SK-N-SH treated with all-trans-retinoic acid at 6 μM for 48 hours (cell line): Measurements from ENCODE around the gene PAM16.

ENCODE experiments used
- ATAC-seq: fragments of 200-7000 bp; cut with Tn5 transposase; 3 replicates; pipeline ENCODE4 v1.9.1; 2020; ENCODE audit warnings: mild to moderate bottlenecking, moderate library complexity
- CREB5 ChIP-seq: fragments of 250-450 bp; sonication (Bioruptor Pico); IDR thresholded peaks from 2 replicates; pipeline ENCODE4 v1.5.1; 2020; ENCODE audit warnings: low read depth, mild to moderate bottlenecking, moderate library complexity
- CSDC2 ChIP-seq: fragments of 250-450 bp; sonication (Bioruptor Pico); IDR thresholded peaks from 2 replicates; pipeline ENCODE4 v1.5.0; 2020; ENCODE audit warnings: mild to moderate bottlenecking, moderate library complexity
- CSRNP3 ChIP-seq: fragments of 250-450 bp; sonication (Bioruptor Pico); IDR thresholded peaks from 2 replicates; pipeline ENCODE4 v1.5.1; 2021; ENCODE audit warnings: mild to moderate bottlenecking, moderate library complexity
- ESRRG ChIP-seq: fragments of 250-450 bp; sonication (Bioruptor Pico); IDR thresholded peaks from 2 replicates; pipeline ENCODE4 v1.6.1; 2021; ENCODE audit warnings: mild to moderate bottlenecking
- GLIS3 ChIP-seq: fragments of 250-450 bp; sonication (Bioruptor Pico); IDR thresholded peaks from 2 replicates; pipeline ENCODE4 v1.5.0; 2020; ENCODE audit warnings: mild to moderate bottlenecking, moderate library complexity
- ISL1 ChIP-seq: fragments of 250-450 bp; sonication (Bioruptor Pico); IDR thresholded peaks from 2 replicates; pipeline ENCODE4 v2.1.2; 2022; ENCODE audit warnings: mild to moderate bottlenecking, moderate library complexity
- OSR1 ChIP-seq: fragments of 250-450 bp; sonication (Bioruptor Pico); IDR thresholded peaks from 2 replicates; pipeline ENCODE4 v1.8.0; 2022; ENCODE audit warnings: moderate library complexity, mild to moderate bottlenecking, inconsistent platforms
- PPARA ChIP-seq: fragments of 250-450 bp; sonication (Bioruptor Pico); IDR thresholded peaks from 2 replicates; pipeline ENCODE4 v1.5.0; 2020; ENCODE audit warnings: mild to moderate bottlenecking, borderline replicate concordance
- RARB ChIP-seq: fragments of 250-450 bp; sonication (Bioruptor Pico); IDR thresholded peaks from 2 replicates; pipeline ENCODE4 v1.8.0; 2021; ENCODE audit warnings: mild to moderate bottlenecking, moderate library complexity
- SNAI2 ChIP-seq: fragments of 250-450 bp; sonication (Bioruptor Pico); IDR thresholded peaks from 2 replicates; pipeline ENCODE4 v1.5.0; 2020; ENCODE audit warnings: mild to moderate bottlenecking, moderate library complexity
- TCF4 ChIP-seq: fragments of 250-450 bp; sonication (Bioruptor Pico); IDR thresholded peaks from 2 replicates; pipeline ENCODE4 v1.8.0; 2021; ENCODE audit warnings: mild to moderate bottlenecking, moderate library complexity, borderline replicate concordance
- TOX ChIP-seq: fragments of 250-450 bp; sonication (Bioruptor Pico); IDR thresholded peaks from 2 replicates; pipeline ENCODE4 v1.8.0; 2021; ENCODE audit warnings: mild to moderate bottlenecking, moderate library complexity, borderline replicate concordance
- TSHZ2 ChIP-seq: fragments of 250-450 bp; sonication (Bioruptor Pico); IDR thresholded peaks from 2 replicates; pipeline ENCODE4 v1.5.0; 2020; ENCODE audit warnings: mild to moderate bottlenecking, moderate library complexity
- ZFP3 ChIP-seq: fragments of 250-450 bp; sonication (Bioruptor Pico); IDR thresholded peaks from 2 replicates; pipeline ENCODE4 v1.5.0; 2020; ENCODE audit warnings: mild to moderate bottlenecking, moderate library complexity
- ZFP30 ChIP-seq: fragments of 450-650 bp; formaldehyde crosslinking; IDR thresholded peaks from 2 replicates; pipeline ENCODE4 v1.5.0; 2022; ENCODE audit warnings: mild to moderate bottlenecking, moderate library complexity
- ZNF70 ChIP-seq: fragments of 450-650 bp; formaldehyde crosslinking; IDR thresholded peaks from 2 replicates; pipeline ENCODE4 v1.5.0; 2020; ENCODE audit warnings: mild to moderate bottlenecking, moderate library complexity
- TF ChIP-seq, protein P1 (sequence below): fragments of 250-450 bp; sonication (Bioruptor Pico); IDR thresholded peaks from 2 replicates; pipeline ENCODE4 v1.8.0; 2020; ENCODE audit warnings: mild to moderate bottlenecking, moderate library complexity, borderline replicate concordance
- TF ChIP-seq, protein P2 (sequence below): fragments of 250-450 bp; sonication (Bioruptor Pico); IDR thresholded peaks from 2 replicates; pipeline ENCODE4 v1.8.0; 2021; ENCODE audit warnings: low read depth, mild to moderate bottlenecking, moderate library complexity, borderline replicate concordance

Gene PAM16

GRCh38 chr16:4313563-4314531 is 37.3 kb downstream of the PAM16 start:
- ATAC-seq: peak; percentile 28
- TF ChIP-seq, protein P1, sequence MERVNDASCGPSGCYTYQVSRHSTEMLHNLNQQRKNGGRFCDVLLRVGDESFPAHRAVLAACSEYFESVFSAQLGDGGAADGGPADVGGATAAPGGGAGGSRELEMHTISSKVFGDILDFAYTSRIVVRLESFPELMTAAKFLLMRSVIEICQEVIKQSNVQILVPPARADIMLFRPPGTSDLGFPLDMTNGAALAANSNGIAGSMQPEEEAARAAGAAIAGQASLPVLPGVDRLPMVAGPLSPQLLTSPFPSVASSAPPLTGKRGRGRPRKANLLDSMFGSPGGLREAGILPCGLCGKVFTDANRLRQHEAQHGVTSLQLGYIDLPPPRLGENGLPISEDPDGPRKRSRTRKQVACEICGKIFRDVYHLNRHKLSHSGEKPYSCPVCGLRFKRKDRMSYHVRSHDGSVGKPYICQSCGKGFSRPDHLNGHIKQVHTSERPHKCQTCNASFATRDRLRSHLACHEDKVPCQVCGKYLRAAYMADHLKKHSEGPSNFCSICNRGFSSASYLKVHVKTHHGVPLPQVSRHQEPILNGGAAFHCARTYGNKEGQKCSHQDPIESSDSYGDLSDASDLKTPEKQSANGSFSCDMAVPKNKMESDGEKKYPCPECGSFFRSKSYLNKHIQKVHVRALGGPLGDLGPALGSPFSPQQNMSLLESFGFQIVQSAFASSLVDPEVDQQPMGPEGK (CRISPR knock-in tag): 0 out of 2 replicates have a peak, but pooled peaks have one; percentile 9
- no peak for TF ChIP-seq RARB (CRISPR knock-in tag)
- no peak for TF ChIP-seq ESRRG (CRISPR knock-in tag)
- TF ChIP-seq TSHZ2 (CRISPR knock-in tag): 0 out of 2 replicates have a peak, but pooled peaks have one; percentile 41
- TF ChIP-seq GLIS3 (CRISPR knock-in tag): no peak

DNA sequence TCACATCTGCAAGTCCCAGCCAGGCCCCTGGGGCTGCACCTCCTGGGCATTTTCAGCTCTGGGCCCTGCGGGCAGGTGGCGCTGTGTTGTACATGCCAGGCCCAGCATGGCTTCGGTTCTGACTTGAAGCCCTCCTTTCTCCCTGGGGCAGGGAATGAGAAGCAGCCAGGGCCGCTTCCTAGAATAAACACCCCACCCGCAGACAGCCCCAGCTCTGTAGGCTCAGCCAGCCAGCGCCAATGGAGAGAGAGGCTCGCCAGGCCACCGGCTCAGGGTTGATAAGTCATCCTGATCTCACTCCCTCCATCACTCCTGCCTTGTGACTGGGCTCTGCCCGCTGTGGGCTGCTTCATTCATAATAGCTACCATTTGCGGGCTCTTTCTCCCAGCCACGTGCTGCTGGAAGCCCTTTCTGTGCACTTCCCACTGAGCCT is 41.3 kb downstream of the PAM16 start:
- peak; percentile 25; the same call in 2 of the 3 replicates for ATAC-seq
- TF ChIP-seq ISL1 (CRISPR knock-in tag): no peak
- no peak for TF ChIP-seq ZFP3 (CRISPR knock-in tag)
- TF ChIP-seq TCF4 (CRISPR knock-in tag): no peak
- no peak for TF ChIP-seq CREB5 (CRISPR knock-in tag)
- TF ChIP-seq RARB (CRISPR knock-in tag): no peak
- no peak for TF ChIP-seq OSR1 (CRISPR knock-in tag)
- TF ChIP-seq ZFP30: no peak
- no peak for TF ChIP-seq CSDC2 (CRISPR knock-in tag)
- no peak for TF ChIP-seq TOX

DNA sequence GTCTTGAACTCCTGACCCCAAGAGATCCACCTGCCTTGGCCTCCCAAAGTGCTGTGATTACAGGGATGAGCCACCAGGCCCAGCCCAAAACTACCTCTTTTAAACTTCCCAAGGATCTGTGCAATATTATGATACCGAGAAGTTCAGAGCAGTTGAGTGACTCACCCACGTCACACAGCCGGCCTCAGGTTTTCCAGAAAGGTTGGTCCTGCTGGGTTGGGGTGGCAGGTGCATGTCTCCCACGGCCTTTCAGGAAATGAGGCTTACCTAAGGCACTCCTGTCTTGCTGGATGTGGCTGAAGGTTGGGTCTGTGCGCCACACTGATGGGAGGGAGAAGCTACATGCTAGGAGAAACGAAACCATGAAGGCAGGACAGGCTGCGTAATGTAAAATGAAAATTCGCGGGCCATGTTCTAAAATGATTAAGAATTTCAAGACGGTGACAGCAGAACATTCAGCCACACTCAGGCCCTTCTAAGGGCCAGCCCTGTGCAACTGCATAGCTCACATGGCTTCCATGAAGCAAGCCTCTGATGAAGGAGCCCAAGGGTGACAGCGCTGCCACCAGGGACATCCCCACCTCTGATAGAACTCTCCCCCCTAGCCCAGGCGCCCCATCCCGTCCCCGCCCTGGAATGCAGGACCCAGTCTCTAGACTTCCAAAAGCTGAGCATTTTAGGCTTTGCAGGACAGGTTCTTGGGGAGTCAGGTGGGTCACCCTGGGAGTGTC is 41.9 kb downstream of the PAM16 start:
- no peak for ATAC-seq

More for the DNA sequence above, 41.9 kb downstream of the PAM16 start:
- no peak for TF ChIP-seq TSHZ2 (CRISPR knock-in tag)
- no peak for TF ChIP-seq SNAI2 (CRISPR knock-in tag)
- TF ChIP-seq PPARA (CRISPR knock-in tag): no peak
- TF ChIP-seq ZNF70: no peak
- TF ChIP-seq, protein P2, sequence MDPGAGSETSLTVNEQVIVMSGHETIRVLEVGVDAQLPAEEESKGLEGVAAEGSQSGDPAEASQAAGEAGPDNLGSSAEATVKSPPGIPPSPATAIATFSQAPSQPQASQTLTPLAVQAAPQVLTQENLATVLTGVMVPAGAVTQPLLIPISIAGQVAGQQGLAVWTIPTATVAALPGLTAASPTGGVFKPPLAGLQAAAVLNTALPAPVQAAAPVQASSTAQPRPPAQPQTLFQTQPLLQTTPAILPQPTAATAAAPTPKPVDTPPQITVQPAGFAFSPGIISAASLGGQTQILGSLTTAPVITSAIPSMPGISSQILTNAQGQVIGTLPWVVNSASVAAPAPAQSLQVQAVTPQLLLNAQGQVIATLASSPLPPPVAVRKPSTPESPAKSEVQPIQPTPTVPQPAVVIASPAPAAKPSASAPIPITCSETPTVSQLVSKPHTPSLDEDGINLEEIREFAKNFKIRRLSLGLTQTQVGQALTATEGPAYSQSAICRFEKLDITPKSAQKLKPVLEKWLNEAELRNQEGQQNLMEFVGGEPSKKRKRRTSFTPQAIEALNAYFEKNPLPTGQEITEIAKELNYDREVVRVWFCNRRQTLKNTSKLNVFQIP (CRISPR knock-in tag): no peak
- TF ChIP-seq TCF4 (CRISPR knock-in tag): no peak
- no peak for TF ChIP-seq ESRRG (CRISPR knock-in tag)
- TF ChIP-seq CSRNP3 (CRISPR knock-in tag): no peak
- TF ChIP-seq ZFP3 (CRISPR knock-in tag): no peak
- no peak for TF ChIP-seq CREB5 (CRISPR knock-in tag)
- TF ChIP-seq ISL1 (CRISPR knock-in tag): no peak
- TF ChIP-seq OSR1 (CRISPR knock-in tag): no peak
